KMS-11 (cell line): ENCODE measurements around the gene GLI1.
A peak's percentile ranks its signal among the peaks of the same experiment; 100 is the strongest.

Experiments used
- H2AFZ ChIP-seq: fragments of 200-600 bp; sonication (generic); 2 replicates; pipeline ENCODE4 v1.6.1; 2016; ENCODE audit warnings: antibody characterized with exemption, mixed run types, low read depth
- H3K27ac ChIP-seq: fragments of 200-600 bp; sonication (generic); 2 replicates; pipeline ENCODE4 v1.6.1; 2016; ENCODE audit warnings: mild to moderate bottlenecking, mixed run types
- H3K27me3 ChIP-seq: fragments of 200-600 bp; sonication (generic); 2 replicates; pipeline ENCODE4 v1.6.1; 2017; ENCODE audit warnings: mild to moderate bottlenecking, low read depth, mixed run types, moderate library complexity; ENCODE audit not compliant: insufficient read depth
- H3K36me3 ChIP-seq: fragments of 200-600 bp; sonication (generic); 2 replicates; pipeline ENCODE4 v1.6.1; 2017; ENCODE audit warnings: mild to moderate bottlenecking, mixed run types; ENCODE audit not compliant: insufficient read depth
- H3K4me1 ChIP-seq: fragments of 200-600 bp; sonication (generic); 2 replicates; pipeline ENCODE4 v1.6.1; 2016; ENCODE audit warnings: mild to moderate bottlenecking, low read depth, mixed run types; ENCODE audit not compliant: poor library complexity, severe bottlenecking
- H3K4me2 ChIP-seq: fragments of 200-600 bp; sonication (generic); 2 replicates; pipeline ENCODE4 v1.7.0; 2016; ENCODE audit warnings: mild to moderate bottlenecking, mixed run types
- H3K4me3 ChIP-seq: fragments of 200-600 bp; sonication (generic); IDR thresholded peaks from 2 replicates; pipeline ENCODE4 v1.6.1; 2017; ENCODE audit warnings: low read depth, low read length, mixed read lengths; ENCODE audit not compliant: insufficient read depth
- H3K79me2 ChIP-seq: fragments of 200-600 bp; sonication (generic); 2 replicates; pipeline ENCODE4 v1.6.1; 2016; ENCODE audit warnings: low read depth, mixed run types; ENCODE audit not compliant: insufficient read depth
- H3K9ac ChIP-seq: fragments of 200-600 bp; sonication (generic); 2 replicates; pipeline ENCODE4 v1.6.1; 2016; ENCODE audit warnings: mild to moderate bottlenecking, mixed run types
- H4K20me1 ChIP-seq: fragments of 200-600 bp; sonication (generic); 2 replicates; pipeline ENCODE4 v1.6.1; 2016; ENCODE audit warnings: mild to moderate bottlenecking, mixed run types; ENCODE audit not compliant: insufficient read depth
- CTCF ChIP-seq: fragments of 200-600 bp; sonication (generic); conservative IDR thresholded peaks from 2 replicates; pipeline ENCODE4 v1.6.1; 2017; ENCODE audit warnings: low read depth, mild to moderate bottlenecking, antibody characterized with exemption, low read length, moderate library complexity, mixed read lengths

The GLI1 gene

GRCh38 chr12:57428965-57429364, 30.6 kb upstream of the GLI1 start:
- H3K9ac ChIP-seq, result no peak overlapping the region
- H3K4me3 ChIP-seq, result no peak overlapping the region
- no peak overlapping the region for H3K27ac ChIP-seq
- no peak for TF ChIP-seq CTCF
- peaks cover 14% of the 10 kb centered on the region for H3K4me1 ChIP-seq
- no peak overlapping the region for H2AFZ ChIP-seq
- no peak overlapping the region; the same call in 1 of the 2 replicates for H3K4me2 ChIP-seq
- peaks cover 6% of the 10 kb centered on the region; the same call in 1 of the 2 replicates for H3K79me2 ChIP-seq
- no peaks in the 10 kb centered on the region for H3K36me3 ChIP-seq
- H4K20me1 ChIP-seq, result no peaks in the 10 kb centered on the region
- H3K27me3 ChIP-seq, result no peaks in the 10 kb centered on the region

- H3K4me2 ChIP-seq, result peak overlapping the region; percentile 48
- no peaks in the 10 kb centered on the region for H3K27me3 ChIP-seq
- no peaks in the 10 kb centered on the region for H3K36me3 ChIP-seq
- H3K27ac ChIP-seq, result peak overlapping the region; percentile 64
- H3K4me1 ChIP-seq, result peaks cover 14% of the 10 kb centered on the region
- peak overlapping the region; percentile 58; the same call in 1 of the 2 replicates for H2AFZ ChIP-seq
- no peak overlapping the region for H3K4me3 ChIP-seq
- no peak for TF ChIP-seq CTCF
- H3K79me2 ChIP-seq, result peaks cover 6% of the 10 kb centered on the region; the same call in 1 of the 2 replicates
- H4K20me1 ChIP-seq, result no peaks in the 10 kb centered on the region
- H3K9ac ChIP-seq, result peak overlapping the region; percentile 71; the same call in 1 of the 2 replicates
Observed at GRCh38 chr12:57429473-57430111, 30.0 kb upstream of the GLI1 start.

- H4K20me1 ChIP-seq, result no peaks in the 10 kb centered on the region
- H3K4me1 ChIP-seq, result peaks cover 14% of the 10 kb centered on the region
- H3K27ac ChIP-seq, result peak overlapping the region; percentile 64
- H3K79me2 ChIP-seq, result peaks cover 6% of the 10 kb centered on the region; the same call in 1 of the 2 replicates
- no peaks in the 10 kb centered on the region for H3K36me3 ChIP-seq
- H3K27me3 ChIP-seq, result no peaks in the 10 kb centered on the region
- peak overlapping the region; percentile 58 for H2AFZ ChIP-seq
- H3K4me3 ChIP-seq, result no peak overlapping the region
- H3K9ac ChIP-seq, result peak overlapping the region; percentile 71
- TF ChIP-seq CTCF, result peak; percentile 32; the same call in 1 of the 2 replicates
- H3K4me2 ChIP-seq, result peak overlapping the region; percentile 48
Observed at GRCh38 chr12:57430112-57430930, 29.3 kb upstream of the GLI1 start.

DNA sequence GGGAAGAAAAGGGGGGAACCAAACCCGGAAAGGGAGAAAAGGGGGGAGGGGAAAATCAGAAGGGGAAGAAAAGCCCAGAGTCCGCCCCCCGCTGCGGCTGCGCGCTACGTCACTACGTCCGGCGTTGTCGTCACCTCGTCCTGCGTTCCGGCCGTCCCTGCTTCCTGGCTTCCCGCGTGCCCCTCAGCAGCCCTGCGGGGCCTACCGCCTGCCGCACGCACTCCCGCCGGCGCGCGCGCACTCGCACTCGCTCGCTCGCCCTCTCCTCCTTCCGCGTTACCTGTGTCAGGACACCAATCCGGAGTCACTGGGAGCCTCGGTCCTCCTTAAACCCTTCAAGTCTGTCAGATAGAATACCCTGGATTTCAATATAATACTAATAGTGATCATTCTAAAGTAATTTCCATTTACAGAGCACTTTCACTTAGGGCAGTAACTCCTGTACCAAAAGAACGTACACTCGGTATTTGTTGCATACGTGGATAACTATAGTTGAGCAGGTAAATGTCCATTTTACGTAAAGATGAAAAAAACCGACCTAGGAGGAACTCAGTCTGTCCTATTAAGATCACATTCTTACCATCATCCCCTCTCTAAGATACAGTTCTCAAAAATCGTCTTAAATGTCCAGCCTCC, 28.5 kb upstream of the GLI1 start, which contains the start of gene R3HDM2:
R3HDM2 (minus strand) TSS at position 113 of the 636 bp plus-strand sequence. CDS start 120,615 bp downstream, outside the sequence.
- Histone ChIP-seq H3K36me3 (no peaks in the 10 kb centered on the region), H3K79me2 (peaks cover 6% of the 10 kb centered on the region; the same call in 1 of the 2 replicates), H3K9ac (peak within 1 kb of the TSS; percentile 71), H3K4me1 (peaks cover 14% of the 10 kb centered on the region), H3K4me2 (peak within 1 kb of the TSS; percentile 90), H2AFZ (peak within 1 kb of the TSS; percentile 88), H3K4me3 (no peak within 1 kb of the TSS), H4K20me1 (no peaks in the 10 kb centered on the region), H3K27me3 (no peaks in the 10 kb centered on the region), H3K27ac (peak within 1 kb of the TSS; percentile 64)
- TF ChIP-seq CTCF, result 0 out of 2 replicates have a peak, but pooled peaks have one; percentile 1
